Esophagus squamous epithelium (tissue), 5 donors: ENCODE measurements around the gene RNF8. TPM values are rescaled to one million over a fixed set of nuclear protein-coding genes. Genes with fewer than 3 reads are reported as not detected.

ENCODE experiments used
- DNase-seq: peaks from one replicate; lab custom pipeline; 2025; lab: John Stamatoyannopoulos, UW
- H3K27ac ChIP-seq, 4 donors: fragments of 200-600 bp; sonication (generic); one replicate each; pipeline ENCODE4 v1.5.1; 2016 to 2019; ENCODE audit warnings: mild to moderate bottlenecking in 1 of 4
- H3K27me3 ChIP-seq, 4 donors: fragments of 200-600 bp; sonication (generic); 1 replicate in 3 of 4; 2 replicates in 1 of 4; pipeline versions ENCODE4 v1.5.1 to v1.6.0; 2017 to 2021; ENCODE audit warnings: antibody characterized with exemption in 1 of 4
- H3K36me3 ChIP-seq, 3 donors: fragments of 200-600 bp; sonication (generic); one replicate each; pipeline ENCODE4 v1.5.1; 2016 to 2019
- H3K4me1 ChIP-seq, 3 donors: fragments of 200-600 bp; sonication (generic); one replicate each; pipeline ENCODE4 v1.5.1; 2017 to 2019
- H3K4me3 ChIP-seq, 4 donors: fragments of 200-600 bp; sonication (generic); 1 replicate in 3 of 4; 2 replicates in 1 of 4; pipeline ENCODE4 v1.5.1; 2016 to 2019; ENCODE audit warnings: mild to moderate bottlenecking in 2 of 4, moderate library complexity in 1 of 4
- H3K9me3 ChIP-seq, 3 donors: fragments of 200-600 bp; sonication (generic); one replicate each; pipeline ENCODE4 v1.5.1; 2016 to 2019
- POLR2A ChIP-seq, 4 donors: fragments of 450-650 bp; IDR thresholded peaks; one replicate each; pipeline ENCODE4 v1.6.1; 2017; ENCODE audit warnings: antibody characterized with exemption in 4 of 4, mild to moderate bottlenecking in 4 of 4, moderate library complexity in 3 of 4
- WGBS, 2 donors: methylation state at CpG; one replicate each; pipeline ENCODE4 v1.1.5; 2018; 5-methylcytosine and 5-hydroxymethylcytosine counted together
- intact Hi-C: fragments of 100-400 bp; cut with DNase I; formaldehyde crosslinking; loops from one replicate; pipeline ENCODE4 v1.15.0; 2022
- total RNA-seq, 4 donors: library from RNA; depleted of rRNA; stranded (reverse); fragments of >200 nt; gene quantifications; one replicate each; pipeline ENCODE4 v1.1.0, GENCODE V29; 2016
- TF ChIP-seq, protein P1 (sequence below), 6 experiments: fragments of 450-650 bp in 4 of 6; fragments of 200-600 bp in 2 of 6; sonication (generic) in 2 of 6; IDR thresholded peaks; one replicate each; pipeline ENCODE4 v1.5.1; 2016 to 2019; ENCODE audit warnings: antibody characterized with exemption in 6 of 6, mild to moderate bottlenecking in 4 of 6, moderate library complexity in 4 of 6
- donor health status: DM: yes; HTN: yes; CAD: no.

RNF8 gene
- total RNA-seq, 4 donors from 2014 or later: 17.2 to 24.0 (median 19.7) TPM

DNA sequence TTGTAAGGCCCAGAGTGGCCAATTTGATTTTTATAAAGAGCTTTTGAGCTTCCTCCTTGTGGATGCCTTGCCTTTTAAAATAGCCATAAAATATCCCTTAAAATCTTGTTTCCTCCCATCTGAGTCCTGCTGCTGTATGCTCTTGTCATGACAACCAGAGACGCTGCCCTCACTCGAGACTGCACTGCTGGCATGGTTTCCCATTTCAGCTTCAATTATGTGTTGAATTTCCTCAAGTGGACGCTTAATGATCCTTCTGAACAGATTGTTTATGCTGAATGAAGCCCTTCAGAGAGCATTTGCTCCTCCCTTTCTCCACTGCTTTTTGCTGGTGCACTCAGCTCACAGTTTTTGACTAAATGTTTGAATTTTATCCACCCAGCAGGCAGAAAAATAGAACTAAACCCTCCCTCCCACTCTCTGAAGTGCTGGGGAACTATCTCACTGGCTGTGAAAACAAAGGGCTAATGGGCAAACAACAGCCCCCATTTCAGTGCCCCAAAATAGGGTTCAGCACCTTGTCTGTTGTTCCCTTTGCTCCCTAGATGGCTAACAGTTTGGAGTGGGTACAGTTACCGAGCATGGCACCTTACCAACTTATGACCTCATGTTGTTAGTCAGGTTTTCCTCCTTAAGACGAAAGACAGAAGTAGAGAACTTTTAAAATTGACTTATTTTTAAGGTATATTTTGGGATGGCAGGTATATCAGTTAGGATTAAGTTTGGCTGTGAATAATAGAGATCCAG lies 45.5 kb upstream of the RNF8 start:
- H3K36me3 ChIP-seq: peaks cover 0 to 39% (median 5%) of the 10 kb centered on the region in 3 donors
- no peak for DNase-seq
- intact Hi-C loops: no loop called here
- no peaks in the 10 kb centered on the region for H3K9me3 ChIP-seq
- no peaks in the 10 kb centered on the region for H3K27me3 ChIP-seq
- peak overlapping the region in 3 of 4 donors; percentile 23 to 64 (median 26) for H3K27ac ChIP-seq
- TF ChIP-seq POLR2A (IDR thresholded peaks at IDR 0.05): no peak
- TF ChIP-seq, protein P1, sequence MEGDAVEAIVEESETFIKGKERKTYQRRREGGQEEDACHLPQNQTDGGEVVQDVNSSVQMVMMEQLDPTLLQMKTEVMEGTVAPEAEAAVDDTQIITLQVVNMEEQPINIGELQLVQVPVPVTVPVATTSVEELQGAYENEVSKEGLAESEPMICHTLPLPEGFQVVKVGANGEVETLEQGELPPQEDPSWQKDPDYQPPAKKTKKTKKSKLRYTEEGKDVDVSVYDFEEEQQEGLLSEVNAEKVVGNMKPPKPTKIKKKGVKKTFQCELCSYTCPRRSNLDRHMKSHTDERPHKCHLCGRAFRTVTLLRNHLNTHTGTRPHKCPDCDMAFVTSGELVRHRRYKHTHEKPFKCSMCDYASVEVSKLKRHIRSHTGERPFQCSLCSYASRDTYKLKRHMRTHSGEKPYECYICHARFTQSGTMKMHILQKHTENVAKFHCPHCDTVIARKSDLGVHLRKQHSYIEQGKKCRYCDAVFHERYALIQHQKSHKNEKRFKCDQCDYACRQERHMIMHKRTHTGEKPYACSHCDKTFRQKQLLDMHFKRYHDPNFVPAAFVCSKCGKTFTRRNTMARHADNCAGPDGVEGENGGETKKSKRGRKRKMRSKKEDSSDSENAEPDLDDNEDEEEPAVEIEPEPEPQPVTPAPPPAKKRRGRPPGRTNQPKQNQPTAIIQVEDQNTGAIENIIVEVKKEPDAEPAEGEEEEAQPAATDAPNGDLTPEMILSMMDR (IDR thresholded peaks at IDR 0.05): no peak
- H3K4me1 ChIP-seq: peaks cover 5 to 46% (median 12%) of the 10 kb centered on the region in 3 donors
- WGBS, 2 donors: 47 to 61% methylated on average over 5 of the region's 5 CpGs
- no peak overlapping the region for H3K4me3 ChIP-seq

DNA sequence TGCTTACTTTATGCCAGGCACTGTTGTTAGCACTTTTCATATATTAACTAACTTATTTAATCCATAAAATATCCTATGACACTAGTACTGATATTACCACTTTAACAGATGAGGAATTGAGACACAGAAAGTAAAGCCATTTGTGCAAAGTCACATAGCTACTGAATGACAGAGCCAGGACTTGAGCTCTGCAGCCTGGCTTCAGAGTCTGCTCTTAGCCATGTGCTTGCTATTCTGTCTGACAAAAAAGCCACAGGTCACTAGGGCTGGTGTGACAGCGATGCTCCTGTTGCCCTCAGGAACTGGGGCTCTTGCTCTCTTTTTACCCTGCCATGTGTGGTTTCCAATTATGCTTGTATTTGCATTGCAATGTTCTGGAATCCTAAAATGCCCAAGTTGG lies 44.7 kb upstream of the RNF8 start:
- 90 to 100% methylated on average over 1 of the region's 1 CpG for WGBS, 2 donors
- H3K27me3 ChIP-seq: no peaks in the 10 kb centered on the region
- peaks cover 0 to 43% (median 5%) of the 10 kb centered on the region in 3 donors for H3K36me3 ChIP-seq
- no peak overlapping the region for H3K4me3 ChIP-seq
- peaks cover 5 to 38% (median 9%) of the 10 kb centered on the region in 3 donors for H3K4me1 ChIP-seq
- TF ChIP-seq POLR2A (IDR thresholded peaks at IDR 0.05): no peak
- TF ChIP-seq, protein P1 (IDR thresholded peaks at IDR 0.05): no peak
- H3K27ac ChIP-seq: peak overlapping the region in 1 of 4 donors; percentile 64
- intact Hi-C loops: no loop called here
- DNase-seq: no peak
- no peaks in the 10 kb centered on the region for H3K9me3 ChIP-seq

DNA sequence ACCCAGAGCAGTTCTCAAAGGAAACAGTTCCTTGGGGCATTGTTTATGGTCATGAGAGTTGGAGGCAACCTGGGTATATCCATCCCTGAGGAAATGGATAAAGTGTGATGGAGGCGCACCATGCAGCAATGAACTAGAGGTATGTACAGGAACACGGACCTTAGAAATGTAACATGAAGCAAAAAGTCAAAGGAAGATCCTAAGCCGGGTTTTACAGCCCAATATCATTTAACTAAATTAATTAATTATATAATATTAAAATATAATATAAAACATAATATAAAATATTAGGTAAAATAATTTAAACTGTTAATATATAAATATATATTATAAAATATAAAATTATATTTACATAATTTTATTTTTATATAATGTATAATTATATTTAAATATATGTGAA lies 44.1 kb upstream of the RNF8 start:
- Histone ChIP-seq H3K4me1 (peaks cover 5 to 37% (median 9%) of the 10 kb centered on the region in 3 donors), H3K27ac (no peak overlapping the region), H3K9me3 (no peaks in the 10 kb centered on the region), H3K27me3 (no peaks in the 10 kb centered on the region), H3K4me3 (no peak overlapping the region), H3K36me3 (peaks cover 0 to 50% (median 5%) of the 10 kb centered on the region in 3 donors)
- no peak for DNase-seq
- TF ChIP-seq POLR2A (IDR thresholded peaks at IDR 0.05): no peak
- TF ChIP-seq, protein P1 (IDR thresholded peaks at IDR 0.05): no peak
- WGBS, 2 donors: 64 to 65% methylated on average over 3 of the region's 3 CpGs
- intact Hi-C loops: no loop called here

DNA sequence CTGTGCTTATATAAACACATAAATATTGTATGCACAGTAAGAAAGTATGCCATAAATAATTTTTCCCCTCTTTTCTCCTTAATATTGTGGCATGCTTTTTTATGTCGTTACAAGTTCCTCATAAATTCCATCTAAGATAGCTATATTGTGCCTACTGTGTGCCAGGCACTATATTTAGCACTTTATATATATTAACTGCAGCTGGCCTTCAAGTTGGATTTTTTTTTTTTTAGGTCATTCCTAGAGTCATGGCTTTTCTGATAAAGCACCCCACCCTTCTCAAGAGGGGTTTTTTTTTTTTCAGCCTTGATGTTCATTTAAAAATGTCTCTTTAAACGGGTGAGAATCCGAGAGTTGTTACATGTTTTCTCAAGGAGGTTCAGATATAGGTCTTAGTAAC lies 42.8 kb upstream of the RNF8 start:
- H3K27me3 ChIP-seq: no peaks in the 10 kb centered on the region
- WGBS, 2 donors: 78 to 91% methylated on average over 2 to 3 of the region's 3 CpGs
- no peak overlapping the region for H3K4me3 ChIP-seq
- intact Hi-C loops: no loop called here
- no peak for DNase-seq
- no peaks in the 10 kb centered on the region for H3K9me3 ChIP-seq
- H3K4me1 ChIP-seq: peaks cover 5 to 33% (median 9%) of the 10 kb centered on the region in 3 donors
- H3K36me3 ChIP-seq: peaks cover 5 to 52% (median 6%) of the 10 kb centered on the region in 3 donors
- no peak for TF ChIP-seq POLR2A (IDR thresholded peaks at IDR 0.05)
- TF ChIP-seq, protein P1 (IDR thresholded peaks at IDR 0.05): no peak
- H3K27ac ChIP-seq: no peak overlapping the region

DNA sequence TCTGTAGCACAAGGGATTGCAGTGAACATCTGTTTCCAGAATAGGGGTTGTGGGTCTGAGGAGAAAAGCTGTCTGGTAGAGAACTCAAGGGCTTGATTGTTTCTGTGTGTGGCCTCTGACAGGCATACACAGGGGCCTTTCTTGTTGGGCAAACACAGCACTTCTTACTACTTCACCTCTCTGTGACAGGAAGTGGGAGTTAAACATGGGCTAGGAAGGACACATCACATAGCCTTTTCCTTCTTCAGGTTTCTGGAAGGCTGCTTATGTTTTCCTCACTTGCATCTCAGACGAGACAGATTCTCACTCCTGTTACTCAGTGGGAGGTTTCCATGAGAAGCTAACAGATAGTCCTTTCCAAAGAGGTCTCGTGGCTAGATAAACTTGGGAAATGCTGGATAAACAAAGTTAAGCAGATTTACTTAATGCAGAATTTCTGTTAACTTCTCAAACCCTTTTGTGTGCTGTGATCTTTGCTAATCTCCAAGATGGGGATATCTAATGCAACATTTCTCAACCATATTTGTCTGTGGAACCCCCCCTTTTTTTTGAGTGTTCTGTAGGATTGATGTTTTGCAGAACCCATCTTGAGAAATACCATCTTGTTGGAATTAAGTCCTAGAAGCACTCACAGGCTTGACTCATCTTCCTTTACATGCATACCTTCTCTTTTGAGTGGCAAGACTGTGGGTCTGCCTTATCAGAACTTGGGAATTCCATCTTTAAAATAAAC lies 41.9 kb upstream of the RNF8 start:
- DNase-seq: no peak
- Histone ChIP-seq H3K4me1 (peaks cover 5 to 24% (median 9%) of the 10 kb centered on the region in 3 donors), H3K9me3 (no peaks in the 10 kb centered on the region), H3K27ac (no peak overlapping the region), H3K36me3 (peaks cover 5 to 52% (median 8%) of the 10 kb centered on the region in 3 donors), H3K4me3 (no peak overlapping the region), H3K27me3 (no peaks in the 10 kb centered on the region)
- TF ChIP-seq POLR2A (IDR thresholded peaks at IDR 0.05): no peak
- TF ChIP-seq, protein P1 (IDR thresholded peaks at IDR 0.05): no peak
- intact Hi-C loops: no loop called here
- WGBS, 2 donors: 58 to 83% methylated on average over 1 to 2 of the region's 2 CpGs
